HFFc6 (cell line): Measurements from ENCODE around the gene PTPRD. TPM values are rescaled to one million over a fixed set of nuclear protein-coding genes. Genes with fewer than 3 reads are reported as not detected.

Experiments
- DNase-seq: peaks from one replicate; pipeline ENCODE4 v3.0.0-alpha.2; 2018
- H3K27ac Mint-ChIP-seq: 2 replicates; pipeline ENCODE4 v1.8.0; 2020; ENCODE audit warnings: mild to moderate bottlenecking, mixed read lengths
- H3K27me3 Mint-ChIP-seq: 2 replicates; pipeline ENCODE4 v1.8.0; 2021; ENCODE audit warnings: mild to moderate bottlenecking, moderate library complexity, mixed read lengths; ENCODE audit not compliant: insufficient read depth
- H3K36me3 Mint-ChIP-seq: 2 replicates; pipeline ENCODE4 v1.8.0; 2021; ENCODE audit warnings: low read depth, mixed read lengths
- H3K4me1 Mint-ChIP-seq: 2 replicates; pipeline ENCODE4 v1.8.0; 2020; ENCODE audit warnings: low read depth, mixed read lengths
- H3K4me3 Mint-ChIP-seq: 2 replicates; pipeline ENCODE4 v1.8.0; 2020; ENCODE audit warnings: mild to moderate bottlenecking, moderate library complexity, mixed read lengths
- H3K9me3 Mint-ChIP-seq: 2 replicates; pipeline ENCODE4 v1.8.0; 2020; ENCODE audit warnings: mild to moderate bottlenecking, mixed read lengths
- total RNA-seq, 6 experiments: library from RNA; stranded (reverse); fragmentation: NEBNext Ultra II Directional; extraction: Animal tissue kit (Norgen Biotek cat#: 25700); gene quantifications; 2 replicates in 1 of 6; 3 replicates in 5 of 6; pipeline ENCODE4 v1.2.3, GENCODE V29; 2021
- TF ChIP-seq, protein P1 (sequence below): fragments of 200-600 bp; sonication (generic); IDR thresholded peaks from 2 replicates; pipeline ENCODE4 v1.5.0; 2021; ENCODE audit warnings: antibody characterized with exemption, mild to moderate bottlenecking

The PTPRD gene
- total RNA-seq, 6 experiments from 2014 or later = not detected

GRCh38 chr9:10212702-10213101, 400.1 kb downstream of the PTPRD start:
- DNase-seq = no peak
- TF ChIP-seq, protein P1, sequence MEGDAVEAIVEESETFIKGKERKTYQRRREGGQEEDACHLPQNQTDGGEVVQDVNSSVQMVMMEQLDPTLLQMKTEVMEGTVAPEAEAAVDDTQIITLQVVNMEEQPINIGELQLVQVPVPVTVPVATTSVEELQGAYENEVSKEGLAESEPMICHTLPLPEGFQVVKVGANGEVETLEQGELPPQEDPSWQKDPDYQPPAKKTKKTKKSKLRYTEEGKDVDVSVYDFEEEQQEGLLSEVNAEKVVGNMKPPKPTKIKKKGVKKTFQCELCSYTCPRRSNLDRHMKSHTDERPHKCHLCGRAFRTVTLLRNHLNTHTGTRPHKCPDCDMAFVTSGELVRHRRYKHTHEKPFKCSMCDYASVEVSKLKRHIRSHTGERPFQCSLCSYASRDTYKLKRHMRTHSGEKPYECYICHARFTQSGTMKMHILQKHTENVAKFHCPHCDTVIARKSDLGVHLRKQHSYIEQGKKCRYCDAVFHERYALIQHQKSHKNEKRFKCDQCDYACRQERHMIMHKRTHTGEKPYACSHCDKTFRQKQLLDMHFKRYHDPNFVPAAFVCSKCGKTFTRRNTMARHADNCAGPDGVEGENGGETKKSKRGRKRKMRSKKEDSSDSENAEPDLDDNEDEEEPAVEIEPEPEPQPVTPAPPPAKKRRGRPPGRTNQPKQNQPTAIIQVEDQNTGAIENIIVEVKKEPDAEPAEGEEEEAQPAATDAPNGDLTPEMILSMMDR = no peak
- no peak overlapping the region for H3K27ac Mint-ChIP-seq
- H3K36me3 Mint-ChIP-seq = no peaks in the 10 kb centered on the region
- no peaks in the 10 kb centered on the region for H3K4me1 Mint-ChIP-seq
- H3K4me3 Mint-ChIP-seq = no peak overlapping the region
- H3K27me3 Mint-ChIP-seq = no peaks in the 10 kb centered on the region
- peaks cover 5% of the 10 kb centered on the region; the same call in 1 of the 2 replicates for H3K9me3 Mint-ChIP-seq

GRCh38 chr9:10208691-10209069, 404.1 kb downstream of the PTPRD start:
- Mint-ChIP-seq H3K36me3 (no peaks in the 10 kb centered on the region), H3K9me3 (peaks cover 10% of the 10 kb centered on the region; the same call in 1 of the 2 replicates), H3K4me3 (no peak overlapping the region), H3K4me1 (no peaks in the 10 kb centered on the region; the same call in 1 of the 2 replicates), H3K27ac (no peak overlapping the region), H3K27me3 (no peaks in the 10 kb centered on the region)
- DNase-seq = no peak
- TF ChIP-seq, protein P1 = no peak

DNA sequence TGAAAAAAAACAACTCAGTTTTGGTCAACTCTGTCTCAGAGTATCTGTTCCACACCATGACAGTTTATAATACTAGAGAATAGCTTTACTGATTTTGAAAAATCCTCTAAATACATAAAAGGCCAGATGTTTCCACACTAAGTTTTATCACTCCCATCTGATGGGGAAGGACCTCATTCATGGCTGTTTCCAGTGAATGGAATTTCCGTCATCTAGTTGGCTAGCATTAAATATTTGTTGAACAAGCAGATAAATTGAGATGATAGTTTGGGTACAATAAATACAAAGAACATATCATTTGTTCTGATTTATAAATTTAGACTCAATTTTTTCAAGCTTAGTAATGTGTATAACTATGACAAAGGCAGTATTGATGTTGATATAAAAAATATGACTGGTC, 408.5 kb downstream of the PTPRD start:
- Mint-ChIP-seq H3K4me3 (no peak overlapping the region), H3K36me3 (no peaks in the 10 kb centered on the region), H3K9me3 (peaks cover 14% of the 10 kb centered on the region; the same call in 1 of the 2 replicates), H3K27me3 (no peaks in the 10 kb centered on the region), H3K27ac (no peak overlapping the region), H3K4me1 (no peaks in the 10 kb centered on the region; the same call in 1 of the 2 replicates)
- no peak for DNase-seq
- TF ChIP-seq, protein P1 = no peak

DNA sequence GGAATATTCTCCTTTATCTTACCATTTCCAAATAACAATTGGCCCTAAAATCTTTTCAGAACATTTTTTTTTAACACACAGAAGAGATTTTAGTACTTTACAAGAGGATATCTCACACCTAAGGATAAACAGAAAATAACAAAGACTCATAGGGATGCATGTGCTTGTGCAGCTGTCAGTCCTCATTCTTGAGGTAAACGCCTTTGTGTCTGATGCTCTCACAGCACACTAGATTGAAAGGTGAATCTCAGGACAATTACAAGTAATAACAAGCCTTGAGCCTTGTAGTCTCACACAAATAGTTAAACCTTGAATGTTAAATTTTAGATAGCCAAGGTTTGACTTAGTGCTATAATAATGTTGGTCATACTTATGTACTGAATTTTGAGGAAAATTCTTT, 439.2 kb downstream of the PTPRD start:
- no peak for DNase-seq
- TF ChIP-seq, protein P1 = no peak
- Mint-ChIP-seq H3K9me3 (peaks cover 9% of the 10 kb centered on the region), H3K27me3 (no peaks in the 10 kb centered on the region), H3K4me3 (no peak overlapping the region), H3K4me1 (no peaks in the 10 kb centered on the region; the same call in 1 of the 2 replicates), H3K27ac (no peak overlapping the region), H3K36me3 (no peaks in the 10 kb centered on the region; the same call in 1 of the 2 replicates)

GRCh38 chr9:10172476-10172875, 440.3 kb downstream of the PTPRD start:
- no peak for DNase-seq
- TF ChIP-seq, protein P1 = no peak

More at GRCh38 chr9:10172476-10172875, 440.3 kb downstream of the PTPRD start:
- no peaks in the 10 kb centered on the region for H3K27me3 Mint-ChIP-seq
- peaks cover 3% of the 10 kb centered on the region; the same call in 1 of the 2 replicates for H3K9me3 Mint-ChIP-seq
- H3K27ac Mint-ChIP-seq = no peak overlapping the region
- no peaks in the 10 kb centered on the region; the same call in 1 of the 2 replicates for H3K4me1 Mint-ChIP-seq
- no peaks in the 10 kb centered on the region; the same call in 1 of the 2 replicates for H3K36me3 Mint-ChIP-seq
- H3K4me3 Mint-ChIP-seq = no peak overlapping the region
